Measurements from ENCODE around the gene CDX1. TPM values are rescaled to one million over a fixed set of nuclear protein-coding genes. Genes with fewer than 3 reads are reported as not detected.
A peak's percentile ranks its signal among the peaks of the same experiment; 100 is the strongest.

Gene CDX1
- total RNA-seq, 1 experiment from 2014 or later: not detected

- DNase-seq: no peak
Measured at GRCh38 chr5:150173161-150173560, 6.6 kb downstream of the CDX1 start.

GRCh38 chr5:150174285-150174684 lies 7.7 kb downstream of the CDX1 start:
- DNase-seq: no peak
- BruUV-seq (replicated peaks): no TSS peak
- H3K27me3 Mint-ChIP-seq (ENCODE audit: unreplicated experiment): peaks cover 67% of the 10 kb centered on the region
- no peaks in the 10 kb centered on the region for H3K4me1 Mint-ChIP-seq (ENCODE audit: low read depth, unreplicated experiment)
- no peaks in the 10 kb centered on the region for H3K9me3 Mint-ChIP-seq (ENCODE audit: low read depth, unreplicated experiment)
- H3K36me3 Mint-ChIP-seq (ENCODE audit: insufficient read depth, unreplicated experiment): no peaks in the 10 kb centered on the region
- intact Hi-C loops (cut with micrococcal nuclease; ENCODE audit: unreplicated experiment): no loop called here
- CTCF ChIA-PET: no interaction called here
- no peak for TF ChIP-seq CTCF (IDR thresholded peaks at IDR 0.05; ENCODE audit: unreplicated experiment)
- H3K27ac Mint-ChIP-seq (ENCODE audit: unreplicated experiment): no peak overlapping the region
- no peak overlapping the region for H3K4me3 Mint-ChIP-seq (ENCODE audit: low read depth, unreplicated experiment)

More at GRCh38 chr5:150173161-150173560, 6.6 kb downstream of the CDX1 start:
- H3K27me3 Mint-ChIP-seq (ENCODE audit: unreplicated experiment): peaks cover 78% of the 10 kb centered on the region
- H3K27ac Mint-ChIP-seq (ENCODE audit: unreplicated experiment): no peak overlapping the region
- no peaks in the 10 kb centered on the region for H3K4me1 Mint-ChIP-seq (ENCODE audit: low read depth, unreplicated experiment)
- intact Hi-C loops (cut with micrococcal nuclease; ENCODE audit: unreplicated experiment): no loop called here
- no peaks in the 10 kb centered on the region for H3K9me3 Mint-ChIP-seq (ENCODE audit: low read depth, unreplicated experiment)
- BruUV-seq (replicated peaks): no TSS peak
- no peak overlapping the region for H3K4me3 Mint-ChIP-seq (ENCODE audit: low read depth, unreplicated experiment)
- CTCF ChIA-PET: no interaction called here
- no peaks in the 10 kb centered on the region for H3K36me3 Mint-ChIP-seq (ENCODE audit: insufficient read depth, unreplicated experiment)
- TF ChIP-seq CTCF (IDR thresholded peaks at IDR 0.05; ENCODE audit: unreplicated experiment): no peak

GRCh38 chr5:150175076-150175475 lies 8.5 kb downstream of the CDX1 start:
- no peak overlapping the region for H3K27ac Mint-ChIP-seq (ENCODE audit: unreplicated experiment)
- intact Hi-C loops (cut with micrococcal nuclease; ENCODE audit: unreplicated experiment): no loop called here
- no peaks in the 10 kb centered on the region for H3K9me3 Mint-ChIP-seq (ENCODE audit: low read depth, unreplicated experiment)
- H3K4me3 Mint-ChIP-seq (ENCODE audit: low read depth, unreplicated experiment): no peak overlapping the region
- no TSS peak for BruUV-seq (replicated peaks)
- H3K4me1 Mint-ChIP-seq (ENCODE audit: low read depth, unreplicated experiment): no peaks in the 10 kb centered on the region
- no peak for TF ChIP-seq CTCF (IDR thresholded peaks at IDR 0.05; ENCODE audit: unreplicated experiment)
- no peaks in the 10 kb centered on the region for H3K36me3 Mint-ChIP-seq (ENCODE audit: insufficient read depth, unreplicated experiment)
- CTCF ChIA-PET: interaction anchor here (0.8 kb wide), 1 partner anchor 261 kb away, joined by 3 read pairs; no protein-coding TSS in a partner anchor
- peak; percentile 31 for DNase-seq
- H3K27me3 Mint-ChIP-seq (ENCODE audit: unreplicated experiment): peaks cover 59% of the 10 kb centered on the region

- Mint-ChIP-seq H3K4me1 (ENCODE audit: low read depth, unreplicated experiment) (no peaks in the 10 kb centered on the region), H3K4me3 (ENCODE audit: low read depth, unreplicated experiment) (no peak overlapping the region), H3K36me3 (ENCODE audit: insufficient read depth, unreplicated experiment) (no peaks in the 10 kb centered on the region), H3K9me3 (ENCODE audit: low read depth, unreplicated experiment) (no peaks in the 10 kb centered on the region), H3K27me3 (ENCODE audit: unreplicated experiment) (peaks cover 57% of the 10 kb centered on the region), H3K27ac (ENCODE audit: unreplicated experiment) (no peak overlapping the region)
- peak; percentile 38 for TF ChIP-seq CTCF (IDR thresholded peaks at IDR 0.05; ENCODE audit: unreplicated experiment)
- DNase-seq: peak; percentile 48
- intact Hi-C loops (cut with micrococcal nuclease; ENCODE audit: unreplicated experiment): no loop called here
- BruUV-seq (replicated peaks): no TSS peak
- CTCF ChIA-PET: interaction anchor here (0.8 to 0.9 kb wide), 2 partner anchors 176 to 261 kb away, joined by 3 read pairs; no protein-coding TSS in a partner anchor
Measured at GRCh38 chr5:150175536-150175935, 9.0 kb downstream of the CDX1 start.
